Stimulated activated CD8-positive, alpha-beta memory T cell treated with anti-CD3 and anti-CD28 coated beads, Interleukin-4, amount 100 ng/mL, for 4 hours (primary cell): ENCODE results near the gene TSACC.

Experiments
- DNase-seq, 2 donors: peaks; one replicate each; pipeline ENCODE4 v3.0.0-alpha.2; 2020; ENCODE audit warnings: low read depth in 2 of 2, low spot score in 1 of 2

The TSACC gene

GRCh38 chr1:156392452-156392853 lies 54.1 kb downstream of the TSACC start:
- DNase-seq: no peak

GRCh38 chr1:156393095-156393494 lies 54.8 kb downstream of the TSACC start:
- no peak for DNase-seq

- DNase-seq: no peak
Measured at GRCh38 chr1:156394082-156394481, 55.8 kb downstream of the TSACC start.

- no peak for DNase-seq
Measured at GRCh38 chr1:156394835-156395461, 56.6 kb downstream of the TSACC start.
